GM19193 (cell line): ENCODE measurements around the gene GUK1.

Experiments
- POLR2A ChIP-seq: IDR thresholded peaks from 4 replicates; pipeline ENCODE4 v1.6.1; 2011; ENCODE audit not compliant: insufficient read depth, insufficient read length; ENCODE audit errors: extremely low read depth

The GUK1 gene, protein sequence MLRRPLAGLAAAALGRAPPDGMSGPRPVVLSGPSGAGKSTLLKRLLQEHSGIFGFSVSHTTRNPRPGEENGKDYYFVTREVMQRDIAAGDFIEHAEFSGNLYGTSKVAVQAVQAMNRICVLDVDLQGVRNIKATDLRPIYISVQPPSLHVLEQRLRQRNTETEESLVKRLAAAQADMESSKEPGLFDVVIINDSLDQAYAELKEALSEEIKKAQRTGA

DNA sequence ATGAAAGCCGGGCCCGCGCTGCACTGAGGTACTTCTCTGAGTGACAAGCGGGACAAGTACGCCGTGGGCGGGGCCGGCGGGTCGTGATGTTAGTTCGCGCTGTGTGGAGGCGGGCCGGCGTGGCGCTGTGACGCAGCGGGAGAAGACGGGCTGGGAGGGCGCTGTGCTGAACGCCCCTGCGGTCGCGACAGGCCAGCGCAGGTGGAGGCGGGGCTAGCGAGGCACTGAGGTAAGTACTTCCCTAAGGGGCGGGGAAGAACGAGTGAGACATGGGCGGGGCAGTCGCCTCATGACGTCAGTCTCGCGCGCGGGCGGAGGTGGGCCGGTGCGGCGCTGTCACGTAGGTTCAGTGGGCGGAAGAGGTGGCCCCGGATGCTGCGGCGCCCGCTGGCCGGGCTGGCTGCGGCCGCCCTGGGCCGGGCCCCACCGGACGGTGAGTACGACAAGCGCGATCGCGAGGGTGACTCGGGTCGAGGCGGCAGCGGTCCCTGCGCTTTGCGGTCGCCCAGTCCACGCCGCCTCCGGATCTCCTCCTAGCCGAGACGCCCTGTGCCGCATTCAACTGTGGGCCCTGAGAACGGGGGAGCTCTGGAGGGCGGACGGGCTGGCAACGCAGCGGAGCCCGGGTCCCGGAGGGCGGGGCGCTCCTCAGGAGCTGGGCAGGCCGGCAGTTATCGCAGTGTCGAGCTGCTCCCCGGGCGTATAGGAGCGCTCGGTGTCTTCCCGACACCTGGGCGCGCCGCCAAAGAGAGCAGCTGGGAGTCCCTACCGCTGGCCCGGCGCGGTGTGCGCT is at the start of gene GUK1:
GUK1 (plus strand) TSS at position 349 of the 793 bp plus-strand sequence; CDS start at position 373, 24 bp downstream.
- peak; percentile 94 for TF ChIP-seq POLR2A

DNA sequence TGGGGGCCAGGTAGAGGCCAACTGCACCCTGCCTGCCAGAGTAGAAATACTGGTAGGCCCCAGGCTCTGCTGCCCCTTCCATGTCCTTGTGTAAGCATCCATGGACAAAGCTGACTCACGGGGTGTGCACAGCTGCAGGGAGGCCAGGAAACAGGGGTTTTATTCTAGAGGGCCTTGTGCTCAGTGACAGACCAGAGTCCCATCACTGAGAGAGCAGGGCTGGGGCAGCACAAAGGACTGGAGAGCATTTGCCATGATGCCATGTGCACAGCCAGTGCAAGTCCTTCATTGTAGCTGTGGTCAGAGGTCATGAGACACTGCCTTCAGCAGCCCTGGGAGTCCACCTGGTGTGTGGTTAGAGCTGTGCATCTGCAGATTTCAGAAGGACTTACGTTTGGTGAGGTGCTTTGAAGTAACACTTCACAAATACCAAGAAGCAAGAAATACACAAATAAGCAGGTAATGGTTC is 49.4 kb upstream of the GUK1 start:
- no peak for TF ChIP-seq POLR2A

DNA sequence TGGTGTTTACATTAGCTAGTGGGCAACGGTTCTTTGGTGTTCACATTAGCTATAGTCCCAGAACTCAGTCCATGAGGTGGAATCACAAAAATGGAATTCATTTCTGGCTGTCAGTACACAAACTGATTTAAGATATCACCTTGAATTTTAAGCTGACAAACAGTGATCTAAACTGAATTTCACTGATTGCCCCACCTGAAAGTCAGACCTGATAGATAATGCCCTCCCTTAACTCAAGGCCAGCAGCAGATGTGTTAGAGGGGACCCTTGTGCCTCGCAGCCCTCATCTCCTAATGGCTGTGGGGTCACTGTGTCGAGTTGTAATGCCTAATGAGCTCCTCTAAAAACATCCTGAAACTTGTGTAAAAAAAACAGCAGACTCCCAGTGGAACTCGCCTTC is 49.0 kb upstream of the GUK1 start:
- no peak for TF ChIP-seq POLR2A

DNA sequence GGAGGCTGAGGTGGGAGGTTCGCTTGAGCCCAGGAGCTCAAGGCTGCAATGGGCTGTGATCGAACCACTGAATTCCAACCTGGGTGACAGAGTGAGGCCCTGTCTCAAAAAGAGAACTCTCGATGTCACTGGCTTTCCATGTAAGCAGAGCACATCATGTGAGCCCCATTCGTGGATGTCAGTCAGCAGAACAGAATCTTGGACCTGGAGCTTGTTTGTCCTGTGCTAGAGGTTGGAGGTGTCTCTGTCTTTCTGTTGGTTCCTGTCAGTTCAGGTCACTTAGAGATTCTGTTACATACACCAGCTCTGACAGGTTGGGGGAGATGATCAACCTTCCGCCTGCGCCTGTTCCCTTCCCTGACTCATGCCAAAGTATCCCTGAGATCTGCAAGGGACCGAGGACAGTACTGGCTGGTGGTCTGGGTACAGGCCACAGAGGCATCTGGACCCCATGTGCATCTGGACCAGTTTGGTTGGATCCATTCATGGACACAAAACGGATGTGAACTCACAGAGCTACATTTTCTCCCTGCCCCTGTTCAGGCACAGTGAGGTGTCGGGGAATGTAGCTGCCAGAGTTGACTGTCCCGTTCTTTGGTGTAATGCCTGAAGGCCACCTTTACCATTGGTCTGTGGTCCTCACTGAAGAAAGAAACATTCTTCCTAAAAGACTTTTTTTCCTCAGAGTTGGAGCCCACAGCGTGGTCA is 47.6 kb upstream of the GUK1 start:
- TF ChIP-seq POLR2A = no peak

DNA sequence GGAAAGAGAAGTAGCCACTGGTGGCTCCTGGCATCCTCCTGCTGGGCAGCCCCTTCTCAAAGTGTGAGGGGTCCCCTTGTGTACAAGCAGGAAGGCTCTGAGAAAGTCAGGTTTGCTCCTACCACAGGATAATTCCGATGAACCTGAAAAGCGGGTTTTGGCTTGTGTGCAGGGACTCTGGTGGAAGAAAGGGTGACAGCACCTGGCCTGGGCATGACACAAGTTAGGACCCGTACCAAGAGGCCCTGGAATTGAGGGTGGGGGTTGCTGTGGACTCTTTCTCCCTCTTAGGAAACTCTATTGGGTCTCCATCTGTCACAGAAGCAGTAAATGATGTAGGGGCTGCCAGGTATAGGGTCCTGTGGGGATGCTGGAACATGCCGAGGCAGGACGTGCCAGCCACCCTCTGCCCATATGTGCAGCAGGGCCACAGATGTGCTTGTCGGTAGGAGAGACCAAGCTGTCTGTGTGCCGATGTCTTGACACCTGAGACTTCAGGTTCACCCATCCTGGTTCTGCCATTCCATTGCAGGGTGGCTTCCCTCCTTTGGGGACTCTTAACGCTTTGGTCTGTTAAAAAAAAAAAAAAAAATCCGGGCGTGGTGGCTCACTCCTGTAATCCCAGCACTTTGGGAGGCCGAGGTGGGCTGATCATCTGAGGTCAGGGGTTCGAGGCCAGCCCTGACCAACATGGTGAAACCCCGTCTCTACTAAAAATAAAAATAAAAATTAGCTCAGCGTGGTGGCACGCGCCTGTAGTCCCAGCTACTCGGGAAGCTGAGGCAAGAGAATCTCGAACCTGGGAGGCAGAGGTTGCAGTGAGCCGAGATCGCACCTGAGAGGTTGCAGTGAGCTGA is 46.8 kb upstream of the GUK1 start:
- no peak for TF ChIP-seq POLR2A

DNA sequence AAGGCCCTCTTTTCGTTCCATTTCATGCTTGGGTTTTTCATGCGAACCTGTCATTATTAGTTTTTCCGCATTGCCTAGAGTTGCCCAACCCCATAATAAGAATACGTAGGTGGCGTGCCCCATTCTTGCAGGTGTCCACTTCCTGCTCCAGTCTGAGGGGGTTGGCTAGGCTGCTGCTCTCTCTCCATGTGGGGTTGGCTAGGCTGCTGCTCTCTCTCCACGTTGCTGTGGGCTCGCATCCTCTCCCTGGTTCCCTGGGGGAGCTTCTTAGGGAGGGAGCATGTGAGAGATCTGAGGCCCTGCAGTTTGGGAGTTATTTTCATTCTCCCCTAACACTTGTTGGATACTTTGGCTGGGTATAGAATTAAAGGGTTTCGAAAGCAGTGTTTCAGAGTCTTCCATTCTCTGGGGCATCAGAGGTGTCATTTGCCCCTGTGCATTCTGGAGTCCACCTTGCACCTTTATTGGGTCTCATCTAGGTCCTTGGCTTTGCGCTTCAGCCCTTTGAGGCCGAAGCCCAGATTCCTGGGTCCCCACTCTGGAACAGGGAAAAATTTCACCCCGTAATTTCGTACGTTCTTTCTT is 45.6 kb upstream of the GUK1 start:
- no peak for TF ChIP-seq POLR2A

DNA sequence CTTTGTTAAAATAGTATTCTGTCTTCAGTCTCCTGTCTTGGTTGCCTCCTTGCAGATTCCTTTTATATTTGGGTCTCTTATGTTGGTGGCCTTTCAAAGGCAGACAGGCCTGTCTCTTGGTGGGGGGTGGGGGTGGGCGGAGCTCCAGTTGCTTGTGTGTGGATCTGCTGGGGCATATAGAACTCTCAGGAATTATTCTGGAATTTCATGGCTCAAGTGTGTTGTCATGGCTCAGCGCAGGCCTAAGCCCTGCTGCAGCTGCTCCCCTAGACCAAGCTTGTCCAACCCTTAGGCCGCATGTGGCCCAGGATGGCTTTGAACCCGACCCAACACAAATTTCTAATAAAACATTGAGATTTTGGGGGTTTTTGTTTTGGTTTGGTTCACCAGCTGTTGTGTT is 44.9 kb upstream of the GUK1 start:
- no peak for TF ChIP-seq POLR2A

DNA sequence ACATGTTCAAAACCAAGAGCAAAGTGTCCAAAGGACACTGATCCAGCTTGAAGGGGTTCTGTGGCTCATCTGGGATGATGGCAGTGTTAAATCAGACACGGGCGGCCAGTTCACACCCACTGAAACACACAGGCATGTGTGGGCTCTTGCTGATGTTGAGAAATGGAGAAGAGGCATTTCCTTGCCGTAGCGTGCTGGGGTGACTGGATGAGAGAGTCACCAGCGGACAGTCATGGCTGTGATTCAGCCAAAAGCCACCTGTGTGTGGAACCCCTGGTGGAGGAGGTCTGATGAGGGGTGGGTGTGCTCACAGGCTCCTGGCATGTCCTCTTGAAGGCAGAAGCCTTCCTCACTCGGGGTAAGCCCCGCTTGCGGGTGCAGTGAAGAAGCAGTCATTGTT is 44.1 kb upstream of the GUK1 start:
- TF ChIP-seq POLR2A = no peak

DNA sequence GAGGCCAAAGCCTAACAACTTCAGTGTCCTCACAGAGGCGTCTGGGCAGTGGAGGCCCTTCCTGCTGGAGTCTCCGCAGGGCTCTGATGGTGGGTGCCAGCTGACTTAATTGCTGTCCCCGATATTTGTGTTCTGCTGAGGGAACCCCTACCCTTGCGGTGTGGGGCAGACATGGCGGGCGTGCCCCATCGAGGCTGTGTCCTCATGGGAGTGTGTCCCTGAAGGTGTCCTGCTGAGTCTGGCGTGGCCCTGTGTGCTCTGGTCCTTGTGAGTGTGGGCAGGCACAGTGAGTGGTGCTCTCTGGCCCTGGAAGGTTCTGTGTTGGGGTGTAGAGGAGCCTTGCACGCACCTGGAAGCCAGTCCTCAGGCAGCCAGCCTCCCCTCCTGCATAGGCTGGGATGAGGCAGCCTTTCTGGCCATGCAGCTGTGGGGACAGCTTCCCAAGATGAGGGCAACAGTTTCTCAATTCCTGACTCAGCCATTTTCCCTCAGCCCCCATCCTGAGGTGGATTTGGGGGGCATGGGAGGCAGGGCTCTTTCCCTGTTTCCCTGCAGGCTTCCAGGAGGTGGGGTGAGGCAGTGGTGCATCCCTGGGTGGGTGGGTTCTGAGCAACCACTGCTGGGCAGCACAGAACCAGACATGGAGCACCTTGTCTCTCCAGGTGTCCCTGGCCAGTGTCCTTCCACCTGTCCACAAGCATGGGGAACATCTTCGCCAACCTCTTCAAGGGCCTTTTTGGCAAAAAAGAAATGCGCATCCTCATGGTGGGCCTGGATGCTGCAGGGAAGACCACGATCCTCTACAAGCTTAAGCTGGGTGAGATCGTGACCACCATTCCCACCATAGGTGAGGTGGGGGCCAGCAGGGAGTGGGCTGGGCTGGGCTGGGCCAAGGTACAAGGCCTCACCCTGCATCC is 43.4 kb upstream of the GUK1 start:
- TF ChIP-seq POLR2A = no peak

DNA sequence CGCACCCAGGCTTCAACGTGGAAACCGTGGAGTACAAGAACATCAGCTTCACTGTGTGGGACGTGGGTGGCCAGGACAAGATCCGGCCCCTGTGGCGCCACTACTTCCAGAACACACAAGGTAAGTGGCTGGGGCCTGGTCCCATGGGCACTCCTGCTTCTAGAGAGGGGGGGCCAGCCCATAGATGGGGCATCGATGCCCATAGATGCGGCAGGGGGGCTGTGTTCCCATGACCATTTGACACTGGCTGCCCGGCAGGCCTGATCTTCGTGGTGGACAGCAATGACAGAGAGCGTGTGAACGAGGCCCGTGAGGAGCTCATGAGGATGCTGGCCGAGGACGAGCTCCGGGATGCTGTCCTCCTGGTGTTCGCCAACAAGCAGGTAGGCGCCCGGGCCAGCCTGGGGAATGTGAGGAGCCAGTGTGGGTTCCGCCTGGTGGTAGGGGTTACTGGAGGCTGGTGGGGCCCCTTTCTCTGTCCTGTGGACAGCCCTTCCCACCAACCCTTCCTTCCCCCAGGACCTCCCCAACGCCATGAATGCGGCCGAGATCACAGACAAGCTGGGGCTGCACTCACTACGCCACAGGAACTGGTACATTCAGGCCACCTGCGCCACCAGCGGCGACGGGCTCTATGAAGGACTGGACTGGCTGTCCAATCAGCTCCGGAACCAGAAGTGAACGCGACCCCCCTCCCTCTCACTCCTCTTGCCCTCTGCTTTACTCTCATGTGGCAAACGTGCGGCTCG is 42.6 kb upstream of the GUK1 start:
- no peak for TF ChIP-seq POLR2A

DNA sequence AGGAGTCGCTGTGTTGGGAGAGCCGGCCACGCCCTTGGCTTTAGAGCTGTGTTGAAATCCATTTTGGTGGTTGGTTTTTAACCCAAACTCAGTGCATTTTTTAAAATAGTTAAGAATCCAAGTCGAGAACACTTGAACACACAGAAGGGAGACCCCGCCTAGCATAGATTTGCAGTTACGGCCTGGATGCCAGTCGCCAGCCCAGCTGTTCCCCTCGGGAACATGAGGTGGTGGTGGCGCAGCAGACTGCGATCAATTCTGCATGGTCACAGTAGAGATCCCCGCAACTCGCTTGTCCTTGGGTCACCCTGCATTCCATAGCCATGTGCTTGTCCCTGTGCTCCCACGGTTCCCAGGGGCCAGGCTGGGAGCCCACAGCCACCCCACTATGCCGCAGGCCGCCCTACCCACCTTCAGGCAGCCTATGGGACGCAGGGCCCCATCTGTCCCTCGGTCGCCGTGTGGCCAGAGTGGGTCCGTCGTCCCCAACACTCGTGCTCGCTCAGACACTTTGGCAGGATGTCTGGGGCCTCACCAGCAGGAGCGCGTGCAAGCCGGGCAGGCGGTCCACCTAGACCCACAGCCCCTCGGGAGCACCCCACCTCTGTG is 41.7 kb upstream of the GUK1 start:
- peak; percentile 19 for TF ChIP-seq POLR2A

DNA sequence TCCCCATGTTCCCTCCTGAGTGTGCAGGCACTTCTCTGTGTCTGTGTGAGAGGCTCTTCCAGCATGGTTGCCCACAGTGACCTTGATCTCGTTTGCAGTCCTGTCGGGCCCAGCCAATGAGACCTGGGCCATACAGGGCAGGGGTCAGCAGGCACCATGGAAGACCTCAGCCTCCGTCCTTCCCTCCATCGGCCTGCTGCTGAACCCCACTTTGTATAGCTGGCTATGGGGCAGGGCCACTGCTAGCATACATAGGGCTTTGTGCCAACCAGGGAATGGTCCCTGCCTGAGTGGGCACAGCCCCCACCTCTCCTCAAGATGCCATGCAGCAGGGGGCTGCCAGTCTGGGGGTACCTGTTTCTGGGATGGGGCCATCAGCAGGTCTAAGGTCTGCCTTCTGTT is 40.7 kb upstream of the GUK1 start:
- TF ChIP-seq POLR2A = no peak

DNA sequence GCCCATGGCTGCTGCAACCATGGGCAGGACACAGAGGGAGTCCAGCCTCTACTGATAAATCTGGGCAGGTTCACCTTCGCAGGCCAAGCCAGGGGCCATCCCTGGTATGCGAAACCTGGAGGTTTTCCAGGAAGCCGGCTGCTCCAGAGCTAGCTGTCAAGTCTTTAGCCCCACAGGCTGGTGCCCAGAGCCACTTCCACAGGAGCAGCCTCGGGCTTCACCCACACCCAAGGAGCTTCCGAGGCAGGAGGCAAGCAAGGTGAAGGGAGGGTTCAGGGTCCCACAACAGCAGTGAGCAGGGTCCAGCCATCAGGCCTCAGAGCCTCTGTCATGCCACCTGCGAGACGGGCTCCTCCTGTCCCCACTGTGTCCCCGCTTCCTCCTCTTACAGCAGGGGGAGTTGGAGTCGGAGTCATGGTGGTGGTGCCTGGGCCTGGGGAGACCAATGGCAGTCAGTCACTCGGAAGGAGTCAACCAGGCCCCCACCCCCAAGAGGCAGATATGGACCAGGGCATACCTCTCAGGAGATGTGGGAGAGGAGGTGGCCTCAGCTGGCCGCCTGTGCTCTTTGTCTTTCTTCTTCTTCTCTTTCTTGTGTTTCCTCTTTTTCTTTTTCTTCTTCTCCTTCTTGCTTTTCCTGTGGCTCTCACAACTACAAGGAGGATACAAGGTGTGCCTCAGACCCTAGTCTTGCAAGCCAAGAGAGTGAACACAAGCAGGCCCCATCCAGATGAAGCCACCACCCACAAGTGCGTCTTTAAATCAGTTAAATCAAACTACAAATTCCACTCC is 39.1 kb upstream of the GUK1 start:
- no peak for TF ChIP-seq POLR2A
